PC-3 (cell line): ENCODE results near the gene PLCL1. TPM values are rescaled to one million over a fixed set of nuclear protein-coding genes. Genes with fewer than 3 reads are reported as not detected.

Source experiments
- ATAC-seq: fragments of 200-7000 bp; cut with Tn5 transposase; 2 replicates; pipeline ENCODE4 v1.9.1; 2020; ENCODE audit warnings: mild to moderate bottlenecking, moderate library complexity
- BruUV-seq: library from RNA; stranded (reverse); fragments of 400-500 nt; replicated peaks from 2 replicates; lab custom pipeline; 2021; lab: Mats Ljungman, UMichigan
- CTCF ChIA-PET: fragments of 300-600 bp; sonication (Branson Sonifier 250); formaldehyde crosslinking; loops from one replicate; lab custom pipeline; 2022; ENCODE audit warnings: antibody characterized with exemption; lab: Charles Lee
- POLR2A ChIA-PET: fragments of 300-600 bp; sonication (Branson Sonifier 250); formaldehyde crosslinking; loops from one replicate; lab custom pipeline; 2022; ENCODE audit warnings: antibody characterized with exemption; ENCODE audit not compliant: unreplicated experiment; lab: Charles Lee
- DNase-seq: peaks from one replicate; pipeline ENCODE4 v3.0.0-alpha.2; 2015
- H2AFZ ChIP-seq: fragments of 300-600 bp; sonication (generic); 2 replicates; pipeline ENCODE4 v1.6.0; 2016; ENCODE audit warnings: antibody characterized with exemption, low read length
- H3F3A ChIP-seq: fragments of 300-600 bp; sonication (generic); one replicate; pipeline ENCODE4 v1.6.0; 2017; ENCODE audit warnings: antibody characterized with exemption, low read length, control low read depth, mild to moderate bottlenecking; ENCODE audit not compliant: unreplicated experiment
- H3K27ac ChIP-seq: fragments of 300-600 bp; sonication (generic); 2 replicates; pipeline ENCODE4 v1.5.1; 2016; ENCODE audit warnings: mild to moderate bottlenecking, low read length
- H3K27me3 ChIP-seq: fragments of 300-600 bp; sonication (generic); 2 replicates; pipeline ENCODE4 v1.6.1; 2016; ENCODE audit warnings: low read length, mixed read lengths
- H3K36me3 ChIP-seq: fragments of 300-600 bp; sonication (generic); 2 replicates; pipeline ENCODE4 v1.6.1; 2016; ENCODE audit warnings: low read depth, mixed run types, low read length, mixed read lengths
- H3K4me1 ChIP-seq: fragments of 300-600 bp; sonication (generic); 2 replicates; pipeline ENCODE4 v1.5.1; 2016; ENCODE audit warnings: low read length; ENCODE audit not compliant: insufficient read depth
- H3K4me2 ChIP-seq: fragments of 300-600 bp; sonication (generic); 2 replicates; pipeline ENCODE4 v1.6.0; 2016; ENCODE audit warnings: low read length
- H3K4me3 ChIP-seq: fragments of 300-600 bp; sonication (generic); 2 replicates; pipeline ENCODE4 v1.5.1; 2016; ENCODE audit warnings: mild to moderate bottlenecking, low read length, mixed read lengths
- H3K79me2 ChIP-seq: fragments of 300-600 bp; sonication (generic); 2 replicates; pipeline ENCODE4 v1.6.1; 2017; ENCODE audit warnings: low read length, mixed read lengths
- H3K9ac ChIP-seq: fragments of 300-600 bp; sonication (generic); 2 replicates; pipeline ENCODE4 v1.6.0; 2016; ENCODE audit warnings: mild to moderate bottlenecking, low read length
- H3K9me2 ChIP-seq: fragments of 300-600 bp; sonication (generic); replicated peaks from 2 replicates; pipeline ENCODE4 v1.6.1; 2016; ENCODE audit warnings: mixed run types, low read length, mixed read lengths
- H3K9me3 ChIP-seq: fragments of 300-600 bp; sonication (generic); 2 replicates; pipeline ENCODE4 v1.6.1; 2016; ENCODE audit warnings: low read length, mixed read lengths
- H4K20me1 ChIP-seq: fragments of 300-600 bp; sonication (generic); 2 replicates; pipeline ENCODE4 v1.6.1; 2016; ENCODE audit warnings: low read length, mixed read lengths
- EZH2 ChIP-seq: fragments of 300-600 bp; sonication (generic); IDR thresholded peaks from one replicate; pipeline ENCODE4 v1.6.1; 2017; ENCODE audit warnings: antibody characterized with exemption, mild to moderate bottlenecking, low read length; ENCODE audit not compliant: unreplicated experiment
- EZH2phosphoT487 ChIP-seq: fragments of 300-600 bp; sonication (generic); IDR thresholded peaks from 2 replicates; pipeline ENCODE4 v1.6.1; 2018; ENCODE audit warnings: mild to moderate bottlenecking, antibody characterized with exemption, low read length, borderline replicate concordance
- intact Hi-C: fragments of 100-400 bp; cut with micrococcal nuclease; formaldehyde crosslinking; loops from 2 replicates; pipeline ENCODE4 v1.9.0; 2023
- total RNA-seq: library from RNA; depleted of rRNA; stranded (reverse); fragments of >200 nt; gene quantifications from 2 replicates; pipeline ENCODE4 v1.2.3, GENCODE V29; 2014
- TF ChIP-seq, protein P1 (sequence below): fragments of 300-600 bp; sonication (generic); conservative IDR thresholded peaks from 2 replicates; pipeline ENCODE4 v1.5.1; 2017; ENCODE audit warnings: antibody characterized with exemption, low read depth, mild to moderate bottlenecking, low read length

The PLCL1 gene
- total RNA-seq, 1 experiment from 2014 or later, result not detected

DNA sequence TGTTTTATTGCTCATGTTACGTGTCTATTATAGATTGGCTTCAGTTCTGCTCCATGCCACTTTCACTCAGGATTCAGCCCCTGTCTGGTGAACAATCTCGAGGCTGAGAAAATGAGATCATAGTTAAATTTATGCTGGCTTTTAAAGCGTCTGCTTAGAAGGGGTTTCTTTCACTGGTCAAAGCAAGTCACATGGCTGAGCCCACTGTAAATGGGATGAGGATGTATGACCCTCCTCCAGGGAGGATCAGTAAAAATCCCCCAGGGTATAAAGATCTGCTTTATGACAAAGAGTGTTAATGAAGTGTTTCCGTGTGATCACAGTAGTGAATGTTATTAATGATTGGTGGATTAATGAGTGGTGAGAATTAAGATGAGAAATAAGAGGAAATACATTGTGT lies 6.2 kb upstream of the PLCL1 start:
- Histone ChIP-seq H3K27me3 (peaks cover 42% of the 10 kb centered on the region), H2AFZ (no peak overlapping the region), H3K4me2 (no peak overlapping the region), H3K27ac (no peak overlapping the region), H3K4me1 (no peaks in the 10 kb centered on the region), H3K9ac (no peak overlapping the region), H3K36me3 (no peaks in the 10 kb centered on the region), H3K4me3 (no peak overlapping the region), H3K9me3 (no peaks in the 10 kb centered on the region), H3F3A (no peaks in the 10 kb centered on the region), H4K20me1 (no peaks in the 10 kb centered on the region), H3K79me2 (no peaks in the 10 kb centered on the region), H3K9me2 (no peaks in the 10 kb centered on the region)
- ChIA-PET POLR2A (no interaction called here), CTCF (no interaction called here)
- no TSS peak for BruUV-seq
- no peak for DNase-seq
- ATAC-seq, result no peak
- TF ChIP-seq EZH2, result no peak
- intact Hi-C loops, result no loop called here

DNA sequence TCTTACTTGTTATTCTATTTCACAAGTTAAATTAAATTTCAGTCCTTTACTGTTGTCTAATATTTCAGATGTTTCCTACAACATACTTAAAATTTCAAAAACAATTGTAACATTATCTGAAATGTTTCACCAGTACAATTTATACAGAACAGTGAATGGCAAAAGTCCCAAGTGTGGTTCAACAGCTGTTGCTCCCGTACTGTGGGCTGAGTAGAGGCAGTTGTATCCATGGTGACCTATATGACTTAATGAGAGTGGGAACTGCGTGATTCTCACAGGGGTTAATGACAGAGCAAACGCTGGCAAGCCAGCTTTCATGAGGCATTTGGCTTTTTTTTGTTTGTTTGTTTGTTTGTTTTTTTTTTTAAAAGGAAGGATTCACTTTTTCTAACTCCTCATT lies 5.3 kb upstream of the PLCL1 start:
- TF ChIP-seq EZH2, result no peak
- TF ChIP-seq, protein P1, sequence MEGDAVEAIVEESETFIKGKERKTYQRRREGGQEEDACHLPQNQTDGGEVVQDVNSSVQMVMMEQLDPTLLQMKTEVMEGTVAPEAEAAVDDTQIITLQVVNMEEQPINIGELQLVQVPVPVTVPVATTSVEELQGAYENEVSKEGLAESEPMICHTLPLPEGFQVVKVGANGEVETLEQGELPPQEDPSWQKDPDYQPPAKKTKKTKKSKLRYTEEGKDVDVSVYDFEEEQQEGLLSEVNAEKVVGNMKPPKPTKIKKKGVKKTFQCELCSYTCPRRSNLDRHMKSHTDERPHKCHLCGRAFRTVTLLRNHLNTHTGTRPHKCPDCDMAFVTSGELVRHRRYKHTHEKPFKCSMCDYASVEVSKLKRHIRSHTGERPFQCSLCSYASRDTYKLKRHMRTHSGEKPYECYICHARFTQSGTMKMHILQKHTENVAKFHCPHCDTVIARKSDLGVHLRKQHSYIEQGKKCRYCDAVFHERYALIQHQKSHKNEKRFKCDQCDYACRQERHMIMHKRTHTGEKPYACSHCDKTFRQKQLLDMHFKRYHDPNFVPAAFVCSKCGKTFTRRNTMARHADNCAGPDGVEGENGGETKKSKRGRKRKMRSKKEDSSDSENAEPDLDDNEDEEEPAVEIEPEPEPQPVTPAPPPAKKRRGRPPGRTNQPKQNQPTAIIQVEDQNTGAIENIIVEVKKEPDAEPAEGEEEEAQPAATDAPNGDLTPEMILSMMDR, result no peak
- TF ChIP-seq EZH2phosphoT487, result no peak
- Histone ChIP-seq H3K4me2 (no peak overlapping the region), H2AFZ (no peak overlapping the region), H3K9me2 (no peaks in the 10 kb centered on the region), H3K79me2 (no peaks in the 10 kb centered on the region), H3K9ac (no peak overlapping the region), H3K9me3 (no peaks in the 10 kb centered on the region), H3K4me3 (no peak overlapping the region), H3K27ac (no peak overlapping the region), H3K4me1 (peaks cover 4% of the 10 kb centered on the region; the same call in 1 of the 2 replicates), H3F3A (no peaks in the 10 kb centered on the region), H4K20me1 (no peaks in the 10 kb centered on the region), H3K27me3 (peaks cover 43% of the 10 kb centered on the region), H3K36me3 (no peaks in the 10 kb centered on the region)
- DNase-seq (no peak), ATAC-seq (no peak)
- POLR2A ChIA-PET, result no interaction called here
- CTCF ChIA-PET, result interaction anchor here (0.7 kb wide), 1 partner anchor 415 kb away, joined by 4 read pairs; no protein-coding TSS in a partner anchor
- intact Hi-C loops, result no loop called here
- no TSS peak for BruUV-seq

DNA sequence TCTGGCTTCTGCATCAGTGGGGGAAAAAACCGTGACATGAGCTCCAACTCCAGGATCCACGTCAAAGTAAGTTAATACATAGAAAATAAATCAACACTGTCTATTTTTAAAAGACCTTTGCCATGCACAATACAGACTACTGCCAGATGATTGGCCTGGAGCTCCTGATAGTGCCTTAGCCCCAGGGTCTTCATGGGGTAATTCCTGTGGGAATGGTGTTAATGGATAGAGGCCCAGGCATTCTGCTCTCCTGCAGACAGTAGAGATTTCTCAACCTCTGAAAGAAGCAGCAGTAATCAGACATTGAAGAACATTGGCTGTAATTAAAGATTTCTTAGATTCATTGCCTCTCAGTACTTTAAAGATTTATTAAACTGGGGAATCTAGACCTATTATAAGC lies 4.3 kb upstream of the PLCL1 start:
- DNase-seq (no peak), ATAC-seq (no peak)
- intact Hi-C loops, result no loop called here
- TF ChIP-seq, protein P1, result no peak
- Histone ChIP-seq H2AFZ (no peak overlapping the region), H3K27ac (no peak overlapping the region), H3K9ac (no peak overlapping the region), H3K4me1 (peaks cover 6% of the 10 kb centered on the region; the same call in 1 of the 2 replicates), H3K4me3 (no peak overlapping the region), H3F3A (no peaks in the 10 kb centered on the region), H4K20me1 (no peaks in the 10 kb centered on the region), H3K79me2 (no peaks in the 10 kb centered on the region), H3K36me3 (no peaks in the 10 kb centered on the region), H3K4me2 (no peak overlapping the region), H3K9me3 (no peaks in the 10 kb centered on the region), H3K27me3 (peaks cover 50% of the 10 kb centered on the region), H3K9me2 (no peaks in the 10 kb centered on the region)
- no TSS peak for BruUV-seq
- ChIA-PET POLR2A (no interaction called here), CTCF (no interaction called here)
